GM23338 (cell line): Measurements from ENCODE around the gene KIAA0408. TPM values are rescaled to one million over a fixed set of nuclear protein-coding genes. Genes with fewer than 3 reads are reported as not detected.

Experiments
- ATAC-seq: fragments of 200-7000 bp; cut with Tn5 transposase; 3 replicates; pipeline ENCODE4 v1.9.1; 2020
- DNase-seq: peaks from one replicate; pipeline ENCODE4 v3.0.0-alpha.2; 2015; ENCODE audit warnings: low spot score
- H2AFZ ChIP-seq: fragments of 200-600 bp; sonication (generic); 2 replicates; pipeline ENCODE4 v1.8.0; 2016; ENCODE audit warnings: antibody characterized with exemption, mild to moderate bottlenecking, moderate library complexity
- H3F3A ChIP-seq: fragments of 200-600 bp; sonication (generic); replicated peaks from 2 replicates; pipeline ENCODE4 v1.8.0; 2017; ENCODE audit warnings: antibody characterized with exemption, mixed run types, low read depth
- H3K27ac ChIP-seq: fragments of 200-600 bp; sonication (generic); 2 replicates; pipeline ENCODE4 v1.6.1; 2016; ENCODE audit warnings: low read depth
- H3K27me3 ChIP-seq: fragments of 200-600 bp; sonication (generic); 2 replicates; pipeline ENCODE4 v1.8.0; 2016; ENCODE audit warnings: mild to moderate bottlenecking, mixed run types, moderate library complexity; ENCODE audit not compliant: insufficient read depth
- H3K36me3 ChIP-seq: fragments of 200-600 bp; sonication (generic); 2 replicates; pipeline ENCODE4 v1.8.0; 2016; ENCODE audit warnings: mild to moderate bottlenecking; ENCODE audit not compliant: insufficient read depth
- H3K4me1 ChIP-seq: fragments of 200-600 bp; sonication (generic); 2 replicates; pipeline ENCODE4 v1.8.0; 2016; ENCODE audit warnings: mild to moderate bottlenecking, moderate library complexity; ENCODE audit not compliant: insufficient read depth
- H3K4me2 ChIP-seq: fragments of 200-600 bp; sonication (generic); 2 replicates; pipeline ENCODE4 v1.7.1; 2017; ENCODE audit warnings: mixed run types
- H3K4me3 ChIP-seq: fragments of 200-600 bp; sonication (generic); 2 replicates; pipeline ENCODE4 v1.6.1; 2016; ENCODE audit warnings: mixed run types
- H3K79me2 ChIP-seq: fragments of 200-600 bp; sonication (generic); replicated peaks from 2 replicates; pipeline ENCODE4 v1.8.0; 2017; ENCODE audit warnings: mild to moderate bottlenecking; ENCODE audit not compliant: insufficient read depth
- H3K9me2 ChIP-seq: fragments of 200-600 bp; sonication (generic); 2 replicates; pipeline ENCODE4 v1.8.0; 2017; ENCODE audit not compliant: insufficient read depth
- H4K20me1 ChIP-seq: fragments of 200-600 bp; sonication (generic); replicated peaks from 2 replicates; pipeline ENCODE4 v1.8.0; 2017; ENCODE audit warnings: mild to moderate bottlenecking; ENCODE audit not compliant: insufficient read depth
- H3K27ac Mint-ChIP-seq: 2 replicates; pipeline ENCODE4 v1.8.0; 2020; ENCODE audit warnings: inconsistent platforms, mild to moderate bottlenecking, moderate library complexity, mixed read lengths
- H3K27me3 Mint-ChIP-seq: 3 replicates; pipeline ENCODE4 v1.8.0; 2022; ENCODE audit warnings: low read depth, mild to moderate bottlenecking, moderate library complexity, mixed read lengths, inconsistent platforms; ENCODE audit not compliant: insufficient read depth, poor library complexity
- H3K36me3 Mint-ChIP-seq: 3 replicates; pipeline ENCODE4 v1.8.0; 2021; ENCODE audit warnings: low read depth, mild to moderate bottlenecking, inconsistent platforms, moderate library complexity, mixed read lengths
- H3K4me1 Mint-ChIP-seq: 3 replicates; pipeline ENCODE4 v1.8.0; 2020; ENCODE audit warnings: mild to moderate bottlenecking, inconsistent platforms, mixed read lengths
- H3K4me3 Mint-ChIP-seq: 3 replicates; pipeline ENCODE4 v1.8.0; 2021; ENCODE audit warnings: moderate library complexity, mild to moderate bottlenecking, inconsistent platforms, mixed read lengths
- H3K9me3 Mint-ChIP-seq: 3 replicates; pipeline ENCODE4 v1.8.0; 2020; ENCODE audit warnings: moderate library complexity, mild to moderate bottlenecking, inconsistent platforms, mixed read lengths
- EZH2phosphoT487 ChIP-seq: fragments of 200-600 bp; sonication (generic); IDR thresholded peaks from one replicate; pipeline ENCODE4 v1.8.1; 2018; ENCODE audit warnings: antibody characterized with exemption; ENCODE audit not compliant: unreplicated experiment
- NANOG ChIP-seq: IDR thresholded peaks from 2 replicates; pipeline ENCODE4 v1.6.1; 2016; ENCODE audit warnings: antibody characterized with exemption, borderline replicate concordance
- POLR2AphosphoS5 ChIP-seq: IDR thresholded peaks from 2 replicates; pipeline ENCODE4 v1.6.1; 2016; ENCODE audit warnings: antibody characterized with exemption, low read depth
- ZNF114 ChIP-seq: fragments of 250-450 bp; sonication (Bioruptor Pico); IDR thresholded peaks from 2 replicates; pipeline ENCODE4 v1.5.0; 2020; ENCODE audit warnings: mild to moderate bottlenecking, moderate library complexity
- ZNF331 ChIP-seq: fragments of 250-450 bp; sonication (Bioruptor Pico); IDR thresholded peaks from 2 replicates; pipeline ENCODE4 v1.5.0; 2020; ENCODE audit warnings: low read depth, mild to moderate bottlenecking, moderate library complexity
- polyA plus RNA-seq: library from polyadenylated mRNA; unstranded; fragments of >200 nt; fragmentation: Nextera tagmentation; extraction: Ambion mirVana; gene quantifications from 2 replicates; pipeline ENCODE4 v1.2.1, GENCODE V29; 2016
- total RNA-seq: library from RNA; depleted of rRNA; stranded (reverse); fragments of >200 nt; shearing (Covaris generic); gene quantifications from 2 replicates; pipeline ENCODE4 v1.2.3, GENCODE V29; 2014
- TF ChIP-seq, protein P1 (sequence below): fragments of 250-450 bp; sonication (Bioruptor Pico); IDR thresholded peaks from 2 replicates; pipeline ENCODE4 v1.5.0; 2020; ENCODE audit warnings: mild to moderate bottlenecking, moderate library complexity
- TF ChIP-seq, protein P2 (sequence below): IDR thresholded peaks from one replicate; pipeline ENCODE4 v1.6.1; 2018; ENCODE audit warnings: antibody characterized with exemption; ENCODE audit not compliant: unreplicated experiment
- TF ChIP-seq, protein P3 (sequence below): IDR thresholded peaks from 2 replicates; pipeline ENCODE4 v1.6.1; 2016; ENCODE audit warnings: antibody characterized with exemption
- TF ChIP-seq, protein P4 (sequence below), 2 experiments: fragments of 200-600 bp in 1 of 2; sonication (generic) in 1 of 2; conservative IDR thresholded peaks; 2 replicates each; pipeline versions ENCODE4 v1.5.1 to v1.6.1; 2016 to 2017; ENCODE audit warnings: antibody characterized with exemption in 2 of 2, low read depth in 2 of 2, mild to moderate bottlenecking in 2 of 2, moderate library complexity in 1 of 2

Gene KIAA0408
- total and polyA plus RNA-seq, 2 experiments from 2014 or later: 4.0 to 9.1 TPM

- ATAC-seq (peak; percentile 97), DNase-seq (peak; percentile 95)
- H3K79me2 ChIP-seq: no peaks in the 10 kb centered on the region
- H3K27me3 Mint-ChIP-seq: no peaks in the 10 kb centered on the region
- no peaks in the 10 kb centered on the region for H3K9me3 Mint-ChIP-seq
- peaks cover 59% of the 10 kb centered on the region for H3K4me1 ChIP-seq
- H3K9me2 ChIP-seq: no peaks in the 10 kb centered on the region
- H3K27ac Mint-ChIP-seq: peak overlapping the region; percentile 98
- peak overlapping the region; percentile 64 for H3K4me3 Mint-ChIP-seq
- H3K36me3 Mint-ChIP-seq: peaks cover 22% of the 10 kb centered on the region
- peak overlapping the region; percentile 56 for H3K4me2 ChIP-seq
- no peak overlapping the region for H2AFZ ChIP-seq
- peak overlapping the region; percentile 23 for H3K4me3 ChIP-seq
- H3F3A ChIP-seq: no peaks in the 10 kb centered on the region
- peaks cover 74% of the 10 kb centered on the region for H3K4me1 Mint-ChIP-seq
- TF ChIP-seq, protein P1, sequence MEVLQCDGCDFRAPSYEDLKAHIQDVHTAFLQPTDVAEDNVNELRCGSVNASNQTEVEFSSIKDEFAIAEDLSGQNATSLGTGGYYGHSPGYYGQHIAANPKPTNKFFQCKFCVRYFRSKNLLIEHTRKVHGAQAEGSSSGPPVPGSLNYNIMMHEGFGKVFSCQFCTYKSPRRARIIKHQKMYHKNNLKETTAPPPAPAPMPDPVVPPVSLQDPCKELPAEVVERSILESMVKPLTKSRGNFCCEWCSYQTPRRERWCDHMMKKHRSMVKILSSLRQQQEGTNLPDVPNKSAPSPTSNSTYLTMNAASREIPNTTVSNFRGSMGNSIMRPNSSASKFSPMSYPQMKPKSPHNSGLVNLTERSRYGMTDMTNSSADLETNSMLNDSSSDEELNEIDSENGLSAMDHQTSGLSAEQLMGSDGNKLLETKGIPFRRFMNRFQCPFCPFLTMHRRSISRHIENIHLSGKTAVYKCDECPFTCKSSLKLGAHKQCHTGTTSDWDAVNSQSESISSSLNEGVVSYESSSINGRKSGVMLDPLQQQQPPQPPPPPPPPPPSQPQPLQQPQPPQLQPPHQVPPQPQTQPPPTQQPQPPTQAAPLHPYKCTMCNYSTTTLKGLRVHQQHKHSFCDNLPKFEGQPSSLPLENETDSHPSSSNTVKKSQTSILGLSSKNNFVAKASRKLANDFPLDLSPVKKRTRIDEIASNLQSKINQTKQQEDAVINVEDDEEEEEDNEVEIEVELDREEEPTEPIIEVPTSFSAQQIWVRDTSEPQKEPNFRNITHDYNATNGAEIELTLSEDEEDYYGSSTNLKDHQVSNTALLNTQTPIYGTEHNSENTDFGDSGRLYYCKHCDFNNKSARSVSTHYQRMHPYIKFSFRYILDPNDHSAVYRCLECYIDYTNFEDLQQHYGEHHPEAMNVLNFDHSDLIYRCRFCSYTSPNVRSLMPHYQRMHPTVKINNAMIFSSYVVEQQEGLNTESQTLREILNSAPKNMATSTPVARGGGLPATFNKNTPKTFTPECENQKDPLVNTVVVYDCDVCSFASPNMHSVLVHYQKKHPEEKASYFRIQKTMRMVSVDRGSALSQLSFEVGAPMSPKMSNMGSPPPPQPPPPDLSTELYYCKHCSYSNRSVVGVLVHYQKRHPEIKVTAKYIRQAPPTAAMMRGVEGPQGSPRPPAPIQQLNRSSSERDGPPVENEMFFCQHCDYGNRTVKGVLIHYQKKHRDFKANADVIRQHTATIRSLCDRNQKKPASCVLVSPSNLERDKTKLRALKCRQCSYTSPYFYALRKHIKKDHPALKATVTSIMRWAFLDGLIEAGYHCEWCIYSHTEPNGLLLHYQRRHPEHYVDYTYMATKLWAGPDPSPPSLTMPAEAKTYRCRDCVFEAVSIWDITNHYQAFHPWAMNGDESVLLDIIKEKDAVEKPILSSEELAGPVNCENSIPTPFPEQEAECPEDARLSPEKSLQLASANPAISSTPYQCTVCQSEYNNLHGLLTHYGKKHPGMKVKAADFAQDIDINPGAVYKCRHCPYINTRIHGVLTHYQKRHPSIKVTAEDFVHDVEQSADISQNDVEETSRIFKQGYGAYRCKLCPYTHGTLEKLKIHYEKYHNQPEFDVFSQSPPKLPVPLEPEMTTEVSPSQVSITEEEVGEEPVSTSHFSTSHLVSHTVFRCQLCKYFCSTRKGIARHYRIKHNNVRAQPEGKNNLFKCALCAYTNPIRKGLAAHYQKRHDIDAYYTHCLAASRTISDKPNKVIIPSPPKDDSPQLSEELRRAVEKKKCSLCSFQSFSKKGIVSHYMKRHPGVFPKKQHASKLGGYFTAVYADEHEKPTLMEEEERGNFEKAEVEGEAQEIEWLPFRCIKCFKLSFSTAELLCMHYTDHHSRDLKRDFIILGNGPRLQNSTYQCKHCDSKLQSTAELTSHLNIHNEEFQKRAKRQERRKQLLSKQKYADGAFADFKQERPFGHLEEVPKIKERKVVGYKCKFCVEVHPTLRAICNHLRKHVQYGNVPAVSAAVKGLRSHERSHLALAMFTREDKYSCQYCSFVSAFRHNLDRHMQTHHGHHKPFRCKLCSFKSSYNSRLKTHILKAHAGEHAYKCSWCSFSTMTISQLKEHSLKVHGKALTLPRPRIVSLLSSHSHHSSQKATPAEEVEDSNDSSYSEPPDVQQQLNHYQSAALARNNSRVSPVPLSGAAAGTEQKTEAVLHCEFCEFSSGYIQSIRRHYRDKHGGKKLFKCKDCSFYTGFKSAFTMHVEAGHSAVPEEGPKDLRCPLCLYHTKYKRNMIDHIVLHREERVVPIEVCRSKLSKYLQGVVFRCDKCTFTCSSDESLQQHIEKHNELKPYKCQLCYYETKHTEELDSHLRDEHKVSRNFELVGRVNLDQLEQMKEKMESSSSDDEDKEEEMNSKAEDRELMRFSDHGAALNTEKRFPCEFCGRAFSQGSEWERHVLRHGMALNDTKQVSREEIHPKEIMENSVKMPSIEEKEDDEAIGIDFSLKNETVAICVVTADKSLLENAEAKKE: peak; percentile 95
- TF ChIP-seq NANOG: peak; percentile 44; the same call in 1 of the 2 replicates
- peak; percentile 14; the same call in 1 of the 2 replicates for TF ChIP-seq ZNF114 (CRISPR knock-in tag)
- TF ChIP-seq, protein P2, sequence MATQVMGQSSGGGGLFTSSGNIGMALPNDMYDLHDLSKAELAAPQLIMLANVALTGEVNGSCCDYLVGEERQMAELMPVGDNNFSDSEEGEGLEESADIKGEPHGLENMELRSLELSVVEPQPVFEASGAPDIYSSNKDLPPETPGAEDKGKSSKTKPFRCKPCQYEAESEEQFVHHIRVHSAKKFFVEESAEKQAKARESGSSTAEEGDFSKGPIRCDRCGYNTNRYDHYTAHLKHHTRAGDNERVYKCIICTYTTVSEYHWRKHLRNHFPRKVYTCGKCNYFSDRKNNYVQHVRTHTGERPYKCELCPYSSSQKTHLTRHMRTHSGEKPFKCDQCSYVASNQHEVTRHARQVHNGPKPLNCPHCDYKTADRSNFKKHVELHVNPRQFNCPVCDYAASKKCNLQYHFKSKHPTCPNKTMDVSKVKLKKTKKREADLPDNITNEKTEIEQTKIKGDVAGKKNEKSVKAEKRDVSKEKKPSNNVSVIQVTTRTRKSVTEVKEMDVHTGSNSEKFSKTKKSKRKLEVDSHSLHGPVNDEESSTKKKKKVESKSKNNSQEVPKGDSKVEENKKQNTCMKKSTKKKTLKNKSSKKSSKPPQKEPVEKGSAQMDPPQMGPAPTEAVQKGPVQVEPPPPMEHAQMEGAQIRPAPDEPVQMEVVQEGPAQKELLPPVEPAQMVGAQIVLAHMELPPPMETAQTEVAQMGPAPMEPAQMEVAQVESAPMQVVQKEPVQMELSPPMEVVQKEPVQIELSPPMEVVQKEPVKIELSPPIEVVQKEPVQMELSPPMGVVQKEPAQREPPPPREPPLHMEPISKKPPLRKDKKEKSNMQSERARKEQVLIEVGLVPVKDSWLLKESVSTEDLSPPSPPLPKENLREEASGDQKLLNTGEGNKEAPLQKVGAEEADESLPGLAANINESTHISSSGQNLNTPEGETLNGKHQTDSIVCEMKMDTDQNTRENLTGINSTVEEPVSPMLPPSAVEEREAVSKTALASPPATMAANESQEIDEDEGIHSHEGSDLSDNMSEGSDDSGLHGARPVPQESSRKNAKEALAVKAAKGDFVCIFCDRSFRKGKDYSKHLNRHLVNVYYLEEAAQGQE: no peak
- no peak for TF ChIP-seq EZH2phosphoT487
- TF ChIP-seq POLR2AphosphoS5: peak; percentile 45
- TF ChIP-seq, protein P3, sequence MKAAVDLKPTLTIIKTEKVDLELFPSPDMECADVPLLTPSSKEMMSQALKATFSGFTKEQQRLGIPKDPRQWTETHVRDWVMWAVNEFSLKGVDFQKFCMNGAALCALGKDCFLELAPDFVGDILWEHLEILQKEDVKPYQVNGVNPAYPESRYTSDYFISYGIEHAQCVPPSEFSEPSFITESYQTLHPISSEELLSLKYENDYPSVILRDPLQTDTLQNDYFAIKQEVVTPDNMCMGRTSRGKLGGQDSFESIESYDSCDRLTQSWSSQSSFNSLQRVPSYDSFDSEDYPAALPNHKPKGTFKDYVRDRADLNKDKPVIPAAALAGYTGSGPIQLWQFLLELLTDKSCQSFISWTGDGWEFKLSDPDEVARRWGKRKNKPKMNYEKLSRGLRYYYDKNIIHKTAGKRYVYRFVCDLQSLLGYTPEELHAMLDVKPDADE: no peak
- TF ChIP-seq ZNF331 (CRISPR knock-in tag): no peak
- TF ChIP-seq, protein P4, sequence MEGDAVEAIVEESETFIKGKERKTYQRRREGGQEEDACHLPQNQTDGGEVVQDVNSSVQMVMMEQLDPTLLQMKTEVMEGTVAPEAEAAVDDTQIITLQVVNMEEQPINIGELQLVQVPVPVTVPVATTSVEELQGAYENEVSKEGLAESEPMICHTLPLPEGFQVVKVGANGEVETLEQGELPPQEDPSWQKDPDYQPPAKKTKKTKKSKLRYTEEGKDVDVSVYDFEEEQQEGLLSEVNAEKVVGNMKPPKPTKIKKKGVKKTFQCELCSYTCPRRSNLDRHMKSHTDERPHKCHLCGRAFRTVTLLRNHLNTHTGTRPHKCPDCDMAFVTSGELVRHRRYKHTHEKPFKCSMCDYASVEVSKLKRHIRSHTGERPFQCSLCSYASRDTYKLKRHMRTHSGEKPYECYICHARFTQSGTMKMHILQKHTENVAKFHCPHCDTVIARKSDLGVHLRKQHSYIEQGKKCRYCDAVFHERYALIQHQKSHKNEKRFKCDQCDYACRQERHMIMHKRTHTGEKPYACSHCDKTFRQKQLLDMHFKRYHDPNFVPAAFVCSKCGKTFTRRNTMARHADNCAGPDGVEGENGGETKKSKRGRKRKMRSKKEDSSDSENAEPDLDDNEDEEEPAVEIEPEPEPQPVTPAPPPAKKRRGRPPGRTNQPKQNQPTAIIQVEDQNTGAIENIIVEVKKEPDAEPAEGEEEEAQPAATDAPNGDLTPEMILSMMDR (conservative IDR thresholded peaks at IDR 0.05; ENCODE audit: low read depth in 2 of 2): no peak
- H3K27me3 ChIP-seq: no peaks in the 10 kb centered on the region
- peak overlapping the region; percentile 97 for H3K27ac ChIP-seq
- H4K20me1 ChIP-seq: no peaks in the 10 kb centered on the region
- H3K36me3 ChIP-seq: no peaks in the 10 kb centered on the region
These were observed 24.3 kb upstream of the KIAA0408 start for GRCh38 chr6:127483399-127484055.
